GM12873 (cell line): ENCODE data around the gene RAB27A.

Experiments used
- TF ChIP-seq, protein P1 (sequence below): IDR thresholded peaks from 2 replicates; pipeline ENCODE4 v1.5.1; 2012; ENCODE audit warnings: low read depth, mild to moderate bottlenecking, moderate library complexity, low read length, control low read depth; ENCODE audit not compliant: insufficient read depth; ENCODE audit errors: missing control alignments

RAB27A gene

DNA sequence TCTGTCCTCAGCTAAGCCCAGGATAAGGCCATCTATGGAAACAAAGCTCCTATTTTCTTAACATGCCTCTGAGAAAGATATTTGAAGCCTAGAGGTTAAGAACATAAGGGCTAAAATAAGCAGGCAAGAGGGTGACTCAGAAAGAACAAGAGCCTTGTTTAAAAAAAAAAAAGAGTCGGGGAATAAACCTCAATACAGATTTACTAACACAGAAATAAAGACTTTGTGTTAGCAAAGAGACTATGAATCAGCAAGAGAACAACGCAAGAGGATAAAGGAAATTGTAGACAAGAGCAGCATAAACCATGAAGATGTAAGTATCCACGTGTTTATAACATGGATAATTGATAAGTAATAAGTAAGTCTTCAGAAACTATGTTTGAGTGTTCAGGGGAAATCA, 36.0 kb downstream of the RAB27A start:
- TF ChIP-seq, protein P1, sequence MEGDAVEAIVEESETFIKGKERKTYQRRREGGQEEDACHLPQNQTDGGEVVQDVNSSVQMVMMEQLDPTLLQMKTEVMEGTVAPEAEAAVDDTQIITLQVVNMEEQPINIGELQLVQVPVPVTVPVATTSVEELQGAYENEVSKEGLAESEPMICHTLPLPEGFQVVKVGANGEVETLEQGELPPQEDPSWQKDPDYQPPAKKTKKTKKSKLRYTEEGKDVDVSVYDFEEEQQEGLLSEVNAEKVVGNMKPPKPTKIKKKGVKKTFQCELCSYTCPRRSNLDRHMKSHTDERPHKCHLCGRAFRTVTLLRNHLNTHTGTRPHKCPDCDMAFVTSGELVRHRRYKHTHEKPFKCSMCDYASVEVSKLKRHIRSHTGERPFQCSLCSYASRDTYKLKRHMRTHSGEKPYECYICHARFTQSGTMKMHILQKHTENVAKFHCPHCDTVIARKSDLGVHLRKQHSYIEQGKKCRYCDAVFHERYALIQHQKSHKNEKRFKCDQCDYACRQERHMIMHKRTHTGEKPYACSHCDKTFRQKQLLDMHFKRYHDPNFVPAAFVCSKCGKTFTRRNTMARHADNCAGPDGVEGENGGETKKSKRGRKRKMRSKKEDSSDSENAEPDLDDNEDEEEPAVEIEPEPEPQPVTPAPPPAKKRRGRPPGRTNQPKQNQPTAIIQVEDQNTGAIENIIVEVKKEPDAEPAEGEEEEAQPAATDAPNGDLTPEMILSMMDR, result no peak

DNA sequence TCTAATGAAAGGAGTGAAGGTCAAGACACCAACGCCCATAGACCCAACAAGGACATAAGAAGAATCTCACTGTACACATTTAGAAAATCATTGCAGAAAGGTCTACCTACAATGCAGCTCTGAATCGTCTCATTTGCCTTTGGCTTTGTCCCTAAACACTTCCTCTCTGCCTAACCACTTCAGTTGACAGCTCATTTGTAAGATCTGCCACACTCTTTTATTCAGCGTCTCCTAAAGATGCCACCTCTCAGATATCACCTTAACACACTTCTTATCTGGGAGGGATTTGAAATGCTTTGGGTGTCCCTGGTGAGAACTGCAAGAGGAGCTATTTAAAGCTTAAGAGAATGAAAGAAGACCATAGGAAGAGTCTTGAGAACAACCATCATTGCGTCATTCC, 38.7 kb downstream of the RAB27A start:
- TF ChIP-seq, protein P1, result no peak

DNA sequence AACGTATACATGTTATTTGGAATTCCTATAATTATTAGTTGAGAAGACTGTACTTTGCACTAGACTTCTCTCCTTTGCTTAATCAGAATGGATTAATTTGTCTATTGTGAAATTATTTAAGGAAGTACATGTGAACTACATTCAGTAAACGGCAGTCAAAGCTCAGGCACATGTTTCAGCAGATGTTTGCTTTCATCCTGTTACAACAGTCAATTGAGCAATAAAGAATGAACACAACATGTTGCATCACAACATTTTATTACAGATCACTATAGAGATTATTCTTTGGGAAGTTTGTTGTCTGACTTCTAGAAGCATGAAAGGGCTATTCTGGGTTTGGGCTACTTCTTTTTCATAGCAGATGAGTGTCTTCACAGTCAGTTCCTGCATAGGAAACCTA, 39.2 kb downstream of the RAB27A start:
- TF ChIP-seq, protein P1, result no peak

DNA sequence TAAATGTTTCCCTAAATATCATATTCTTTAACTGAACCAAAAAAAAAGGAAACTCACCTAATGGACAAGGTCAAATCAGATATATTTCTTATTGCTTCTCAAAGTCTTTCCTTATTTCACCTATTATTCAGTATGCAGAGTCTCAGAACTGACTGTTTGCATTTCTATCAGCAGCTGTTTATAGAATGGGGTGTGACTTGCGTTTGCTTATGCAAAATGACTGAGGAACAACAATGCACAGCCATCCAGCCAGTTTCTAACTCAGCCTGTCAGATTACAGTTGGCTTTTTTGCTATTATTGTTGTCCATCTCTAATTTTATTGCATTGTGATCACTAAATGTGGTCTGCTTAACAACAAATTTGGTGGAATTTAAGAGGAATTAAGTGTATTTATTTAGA, 40.7 kb downstream of the RAB27A start:
- TF ChIP-seq, protein P1, result no peak

DNA sequence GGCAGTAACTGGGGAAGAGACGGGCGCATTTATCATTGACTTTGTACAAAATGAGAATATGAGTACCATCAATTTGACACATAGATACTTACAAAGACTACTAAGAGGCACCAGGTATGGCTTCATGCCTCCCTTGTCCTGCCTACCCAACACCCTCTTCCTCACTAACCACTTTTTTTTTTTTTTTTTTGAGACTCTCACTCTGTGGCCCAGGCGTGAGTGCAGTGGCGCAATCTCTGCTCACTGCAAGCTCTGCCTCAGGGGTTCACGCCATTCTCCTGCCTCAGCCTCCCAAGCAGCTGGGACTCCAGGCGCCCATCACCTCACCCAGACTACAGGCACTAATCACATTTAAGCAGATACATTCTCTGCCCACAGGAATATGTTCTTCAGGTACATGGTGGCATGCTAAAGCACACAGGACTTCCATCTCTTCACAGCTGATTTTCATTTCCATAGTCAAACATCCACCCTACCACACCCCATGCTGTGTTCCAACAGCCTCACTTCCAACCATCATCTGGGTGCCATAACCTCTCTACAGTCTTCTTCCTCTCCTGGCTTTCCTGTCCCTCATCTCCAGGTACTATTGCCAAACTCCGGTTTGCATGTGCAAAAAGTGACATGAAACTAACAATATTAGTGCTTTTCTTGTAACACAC, 41.7 kb downstream of the RAB27A start:
- TF ChIP-seq, protein P1, result no peak

DNA sequence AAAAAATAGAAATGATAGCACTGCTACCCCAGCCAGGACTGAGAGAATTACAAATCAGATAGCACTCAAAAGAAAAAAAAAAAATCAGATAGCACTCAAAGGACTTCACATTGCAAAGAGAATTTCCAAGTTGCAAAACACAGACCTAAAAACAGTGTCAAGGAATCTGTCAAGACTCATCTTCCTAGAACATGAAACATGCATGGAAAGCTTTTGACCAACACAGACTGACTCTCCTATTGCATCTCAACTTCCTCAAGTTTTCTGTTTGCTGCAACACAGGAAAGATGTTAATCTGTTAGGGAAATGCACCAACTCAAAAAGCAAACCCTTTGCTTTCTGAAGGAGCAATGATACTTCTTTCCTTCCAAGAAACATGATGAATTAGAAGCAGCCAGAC, 42.3 kb downstream of the RAB27A start:
- TF ChIP-seq, protein P1, result no peak

DNA sequence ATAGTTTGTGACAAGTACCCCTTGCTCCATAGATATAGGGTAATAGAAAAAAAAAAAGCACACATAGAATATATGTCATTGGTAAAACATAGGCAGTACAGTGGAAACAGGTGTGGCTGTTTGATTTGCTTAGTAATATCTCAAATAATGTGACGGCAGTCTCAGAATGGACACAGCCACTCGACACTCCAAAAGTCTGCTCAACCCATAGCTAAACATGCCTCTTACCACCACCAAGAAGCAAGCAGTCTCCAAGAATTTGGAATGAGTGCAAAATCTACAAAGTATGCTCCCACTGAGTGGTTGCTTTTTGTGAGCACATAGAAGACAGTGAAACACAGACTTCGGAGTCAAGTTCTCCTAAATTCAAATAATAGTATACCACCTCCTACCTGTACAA, 43.0 kb downstream of the RAB27A start:
- TF ChIP-seq, protein P1, result no peak
